ENCODE results near the gene AKIP1. TPM values are rescaled to one million over a fixed set of nuclear protein-coding genes. Genes with fewer than 3 reads are reported as not detected.

The AKIP1 gene
- total RNA-seq, 1 experiment from 2014 or later: 26.0 TPM

DNA sequence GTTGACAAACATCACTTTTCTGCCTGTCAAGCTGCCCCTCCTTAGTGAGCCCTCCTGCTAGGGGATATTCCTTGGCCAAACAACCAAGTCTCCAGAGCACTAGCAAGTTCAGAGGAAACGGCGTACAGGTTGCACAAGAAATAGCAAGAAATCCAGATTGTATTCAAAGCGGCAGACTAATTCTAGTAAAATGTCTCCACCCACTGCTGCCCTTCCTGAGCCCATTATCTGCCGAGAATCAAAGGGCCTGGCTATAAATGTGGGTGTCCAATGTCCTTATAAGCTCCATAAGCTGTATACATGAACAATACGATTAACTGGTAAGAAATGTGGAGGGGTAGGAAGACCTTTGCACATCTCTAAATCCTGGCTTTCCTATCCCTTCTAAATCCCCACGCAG is 44.0 kb upstream of the AKIP1 start:
- Mint-ChIP-seq H3K36me3 (no peaks in the 10 kb centered on the region), H3K4me3 (no peak overlapping the region), H3K27ac (no peak overlapping the region), H3K4me1 (peaks cover 34% of the 10 kb centered on the region), H3K9me3 (no peaks in the 10 kb centered on the region), H3K27me3 (ENCODE audit: low read depth) (no peaks in the 10 kb centered on the region)
- DNase-seq (ENCODE audit: low spot score) (no peak), ATAC-seq (no peak)
- POLR2A ChIA-PET: no interaction called here
- CTCF ChIA-PET: interaction anchor here (0.5 kb wide), 1 partner anchor 187 kb away, joined by 4 read pairs; no protein-coding TSS in a partner anchor
- TF ChIP-seq TCF7 (CRISPR knock-in tag; IDR thresholded peaks at IDR 0.05; ENCODE audit: low read depth) (no peak), ZNF317 (CRISPR knock-in tag; IDR thresholded peaks at IDR 0.05; ENCODE audit: borderline replicate concordance, low read depth) (no peak), HMGA2 (CRISPR knock-in tag; IDR thresholded peaks at IDR 0.05) (no peak), MLX (CRISPR knock-in tag; IDR thresholded peaks at IDR 0.05) (no peak), ZNF121 (CRISPR knock-in tag; IDR thresholded peaks at IDR 0.05) (no peak), SP1 (CRISPR knock-in tag; conservative IDR thresholded peaks at IDR 0.05) (no peak), ZNF232 (CRISPR knock-in tag; IDR thresholded peaks at IDR 0.05) (no peak), STAT6 (CRISPR knock-in tag; conservative IDR thresholded peaks at IDR 0.05; ENCODE audit: low read depth) (no peak), CBFB (CRISPR knock-in tag; IDR thresholded peaks at IDR 0.05; ENCODE audit: low read depth) (no peak), ZNF396 (CRISPR knock-in tag; IDR thresholded peaks at IDR 0.05; ENCODE audit: borderline replicate concordance) (no peak), IRF1 (CRISPR knock-in tag; IDR thresholded peaks at IDR 0.05) (no peak), ZNF281 (CRISPR knock-in tag; IDR thresholded peaks at IDR 0.05) (no peak), ELF4 (CRISPR knock-in tag; IDR thresholded peaks at IDR 0.05; ENCODE audit: low read depth) (no peak), JUN (CRISPR knock-in tag; IDR thresholded peaks at IDR 0.05) (no peak), GRHL2 (CRISPR knock-in tag; IDR thresholded peaks at IDR 0.05; ENCODE audit: insufficient replicate concordance, severe bottlenecking) (no peak), ZNF263 (CRISPR knock-in tag; IDR thresholded peaks at IDR 0.05; ENCODE audit: low read depth) (no peak), OVOL2 (CRISPR knock-in tag; IDR thresholded peaks at IDR 0.05; ENCODE audit: borderline replicate concordance) (no peak), IRF2 (CRISPR knock-in tag; IDR thresholded peaks at IDR 0.05; ENCODE audit: borderline replicate concordance, low read depth) (no peak)
- TF ChIP-seq, protein P1, sequence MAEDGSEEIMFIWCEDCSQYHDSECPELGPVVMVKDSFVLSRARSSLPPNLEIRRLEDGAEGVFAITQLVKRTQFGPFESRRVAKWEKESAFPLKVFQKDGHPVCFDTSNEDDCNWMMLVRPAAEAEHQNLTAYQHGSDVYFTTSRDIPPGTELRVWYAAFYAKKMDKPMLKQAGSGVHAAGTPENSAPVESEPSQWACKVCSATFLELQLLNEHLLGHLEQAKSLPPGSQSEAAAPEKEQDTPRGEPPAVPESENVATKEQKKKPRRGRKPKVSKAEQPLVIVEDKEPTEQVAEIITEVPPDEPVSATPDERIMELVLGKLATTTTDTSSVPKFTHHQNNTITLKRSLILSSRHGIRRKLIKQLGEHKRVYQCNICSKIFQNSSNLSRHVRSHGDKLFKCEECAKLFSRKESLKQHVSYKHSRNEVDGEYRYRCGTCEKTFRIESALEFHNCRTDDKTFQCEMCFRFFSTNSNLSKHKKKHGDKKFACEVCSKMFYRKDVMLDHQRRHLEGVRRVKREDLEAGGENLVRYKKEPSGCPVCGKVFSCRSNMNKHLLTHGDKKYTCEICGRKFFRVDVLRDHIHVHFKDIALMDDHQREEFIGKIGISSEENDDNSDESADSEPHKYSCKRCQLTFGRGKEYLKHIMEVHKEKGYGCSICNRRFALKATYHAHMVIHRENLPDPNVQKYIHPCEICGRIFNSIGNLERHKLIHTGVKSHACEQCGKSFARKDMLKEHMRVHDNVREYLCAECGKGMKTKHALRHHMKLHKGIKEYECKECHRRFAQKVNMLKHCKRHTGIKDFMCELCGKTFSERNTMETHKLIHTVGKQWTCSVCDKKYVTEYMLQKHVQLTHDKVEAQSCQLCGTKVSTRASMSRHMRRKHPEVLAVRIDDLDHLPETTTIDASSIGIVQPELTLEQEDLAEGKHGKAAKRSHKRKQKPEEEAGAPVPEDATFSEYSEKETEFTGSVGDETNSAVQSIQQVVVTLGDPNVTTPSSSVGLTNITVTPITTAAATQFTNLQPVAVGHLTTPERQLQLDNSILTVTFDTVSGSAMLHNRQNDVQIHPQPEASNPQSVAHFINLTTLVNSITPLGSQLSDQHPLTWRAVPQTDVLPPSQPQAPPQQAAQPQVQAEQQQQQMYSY (CRISPR knock-in tag; IDR thresholded peaks at IDR 0.05): no peak
- TF ChIP-seq, protein P2, sequence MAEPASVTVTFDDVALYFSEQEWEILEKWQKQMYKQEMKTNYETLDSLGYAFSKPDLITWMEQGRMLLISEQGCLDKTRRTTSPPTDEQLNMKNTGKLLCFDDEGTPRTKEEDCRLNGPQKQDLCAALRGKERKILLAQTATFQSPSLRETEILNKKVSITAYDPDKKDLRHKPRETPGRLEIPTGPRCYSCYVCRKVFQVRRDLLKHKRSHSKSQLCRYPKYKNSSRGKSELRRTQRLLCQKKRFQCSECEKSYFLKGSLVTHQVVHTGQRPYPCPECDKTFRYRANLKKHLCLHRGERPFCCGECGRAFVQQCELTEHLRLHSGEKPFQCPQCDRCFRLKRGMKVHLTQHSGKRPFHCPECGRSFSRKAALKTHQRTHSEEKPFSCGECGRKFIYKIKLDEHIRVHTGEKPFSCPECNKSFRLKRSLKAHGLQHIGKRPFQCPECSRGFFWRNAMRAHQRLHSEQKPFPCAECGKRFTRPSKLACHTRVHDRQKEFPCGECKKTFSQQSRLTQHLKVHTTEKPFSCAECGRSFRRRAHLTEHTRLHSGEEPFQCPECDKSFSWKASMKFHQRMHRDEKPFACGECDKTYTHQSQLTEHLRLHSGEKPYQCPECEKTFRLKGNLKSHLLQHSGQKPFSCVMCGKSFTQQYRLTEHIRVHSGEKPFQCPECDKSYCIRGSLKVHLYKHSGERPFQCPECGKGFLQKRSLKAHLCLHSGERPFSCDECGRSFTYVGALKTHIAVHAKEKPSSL (CRISPR knock-in tag; conservative IDR thresholded peaks at IDR 0.05): no peak
